Right atrium auricular region (tissue), 2 donors: ENCODE results near the gene SUSD4. TPM values are rescaled to one million over a fixed set of nuclear protein-coding genes. Genes with fewer than 3 reads are reported as not detected.

Experiments
- DNase-seq: peaks from one replicate; pipeline ENCODE4 v3.0.0-alpha.2; 2019; ENCODE audit warnings: low spot score
- H3K27ac ChIP-seq, 2 donors: fragments of 200-600 bp; sonication (generic); 1 replicate in 1 of 2; 2 replicates in 1 of 2; pipeline ENCODE4 v1.5.1; 2016 to 2019
- H3K27me3 ChIP-seq, 2 donors: fragments of 200-600 bp; sonication (generic); one replicate each; pipeline versions ENCODE4 v1.5.1 to v1.6.0; 2017 to 2019
- H3K36me3 ChIP-seq: fragments of 200-600 bp; sonication (generic); one replicate; pipeline ENCODE4 v1.5.1; 2016
- H3K4me1 ChIP-seq, 2 donors: fragments of 200-600 bp; sonication (generic); one replicate each; pipeline versions ENCODE4 v1.5.1 to v1.6.0; 2017 to 2019
- H3K4me3 ChIP-seq, 2 donors: fragments of 200-600 bp; sonication (generic); 1 replicate in 1 of 2; 2 replicates in 1 of 2; pipeline ENCODE4 v1.5.1; 2017 to 2019; ENCODE audit warnings: mild to moderate bottlenecking in 1 of 2, moderate library complexity in 1 of 2
- H3K9me3 ChIP-seq, 2 donors: fragments of 200-600 bp; sonication (generic); one replicate each; pipeline ENCODE4 v1.5.1; 2019
- total RNA-seq, 2 donors: library from RNA; depleted of rRNA; stranded (reverse); fragments of >200 nt; gene quantifications; one replicate each; pipeline ENCODE4 v1.1.0, GENCODE V29; 2016
- TF ChIP-seq, protein P1 (sequence below), 2 donors: fragments of 200-600 bp; sonication (generic); IDR thresholded peaks; one replicate each; pipeline ENCODE4 v1.5.1; 2019; ENCODE audit warnings: antibody characterized with exemption in 2 of 2

SUSD4 gene
- total RNA-seq, 2 donors from 2014 or later, result 8.9 to 17.7 TPM

- Histone ChIP-seq H3K36me3 (no peaks in the 10 kb centered on the region), H3K27ac (no peak overlapping the region), H3K27me3 (no peaks in the 10 kb centered on the region), H3K9me3 (no peaks in the 10 kb centered on the region), H3K4me3 (no peak overlapping the region), H3K4me1 (peaks cover 0 to 3% of the 10 kb centered on the region in 2 donors)
- DNase-seq, result no peak
- TF ChIP-seq, protein P1, sequence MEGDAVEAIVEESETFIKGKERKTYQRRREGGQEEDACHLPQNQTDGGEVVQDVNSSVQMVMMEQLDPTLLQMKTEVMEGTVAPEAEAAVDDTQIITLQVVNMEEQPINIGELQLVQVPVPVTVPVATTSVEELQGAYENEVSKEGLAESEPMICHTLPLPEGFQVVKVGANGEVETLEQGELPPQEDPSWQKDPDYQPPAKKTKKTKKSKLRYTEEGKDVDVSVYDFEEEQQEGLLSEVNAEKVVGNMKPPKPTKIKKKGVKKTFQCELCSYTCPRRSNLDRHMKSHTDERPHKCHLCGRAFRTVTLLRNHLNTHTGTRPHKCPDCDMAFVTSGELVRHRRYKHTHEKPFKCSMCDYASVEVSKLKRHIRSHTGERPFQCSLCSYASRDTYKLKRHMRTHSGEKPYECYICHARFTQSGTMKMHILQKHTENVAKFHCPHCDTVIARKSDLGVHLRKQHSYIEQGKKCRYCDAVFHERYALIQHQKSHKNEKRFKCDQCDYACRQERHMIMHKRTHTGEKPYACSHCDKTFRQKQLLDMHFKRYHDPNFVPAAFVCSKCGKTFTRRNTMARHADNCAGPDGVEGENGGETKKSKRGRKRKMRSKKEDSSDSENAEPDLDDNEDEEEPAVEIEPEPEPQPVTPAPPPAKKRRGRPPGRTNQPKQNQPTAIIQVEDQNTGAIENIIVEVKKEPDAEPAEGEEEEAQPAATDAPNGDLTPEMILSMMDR (IDR thresholded peaks at IDR 0.05), result no peak
These were observed 180.6 kb downstream of the SUSD4 start for GRCh38 chr1:223183268-223183862.

DNA sequence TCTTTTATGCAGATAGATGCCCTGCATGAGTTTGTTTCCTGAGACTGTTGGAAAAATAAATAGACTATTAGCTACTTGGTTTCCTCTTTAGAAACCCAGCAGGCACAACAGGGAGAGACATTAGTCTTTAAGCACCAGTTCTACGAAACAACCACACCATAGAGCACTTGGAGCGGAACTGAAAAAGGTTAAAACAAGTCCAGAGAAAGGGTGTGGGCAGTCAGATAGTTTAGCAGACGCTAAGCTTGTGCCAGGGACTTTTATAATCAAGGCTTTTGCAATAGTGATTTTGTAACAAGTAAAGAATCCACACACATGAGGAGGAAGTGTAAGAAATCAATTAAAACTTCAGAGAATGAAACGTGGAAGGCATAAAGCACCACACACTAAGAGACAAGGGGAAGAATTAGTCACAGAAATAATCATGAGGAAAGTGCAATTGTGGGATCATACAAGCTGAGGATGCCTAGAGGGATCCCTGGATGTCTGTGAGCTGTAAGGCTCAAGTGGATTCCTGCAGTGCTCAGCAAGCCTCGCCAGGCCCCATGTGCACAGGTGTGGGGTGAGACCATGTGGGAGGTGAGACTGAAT is 183.2 kb downstream of the SUSD4 start:
- no peak for DNase-seq
- H3K4me3 ChIP-seq, result no peak overlapping the region
- H3K36me3 ChIP-seq, result no peaks in the 10 kb centered on the region
- peaks cover 0 to 3% of the 10 kb centered on the region in 2 donors for H3K4me1 ChIP-seq
- no peaks in the 10 kb centered on the region for H3K9me3 ChIP-seq
- TF ChIP-seq, protein P1 (IDR thresholded peaks at IDR 0.05), result no peak
- H3K27ac ChIP-seq, result peak overlapping the region; percentile 13 to 14
- H3K27me3 ChIP-seq, result no peaks in the 10 kb centered on the region

DNA sequence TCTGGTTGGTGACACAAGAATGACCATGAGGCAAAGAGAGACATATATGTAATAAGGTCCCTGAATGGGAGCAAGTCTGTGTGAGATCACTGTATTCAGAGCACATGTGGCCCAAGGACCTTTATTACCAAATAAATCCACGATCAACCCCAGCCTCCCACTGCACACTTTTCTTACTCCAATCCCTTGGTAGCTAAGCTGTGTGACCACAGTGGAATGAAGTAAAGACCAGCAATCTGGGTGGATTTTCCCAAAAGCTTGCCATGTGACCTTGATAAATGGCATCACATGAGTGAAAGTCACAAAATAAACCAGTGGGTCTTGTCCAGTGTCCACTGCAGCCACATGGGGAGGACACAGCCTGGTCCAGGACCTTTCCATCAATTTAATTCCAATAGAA is 184.2 kb downstream of the SUSD4 start:
- DNase-seq, result no peak
- no peak overlapping the region for H3K27ac ChIP-seq

DNA sequence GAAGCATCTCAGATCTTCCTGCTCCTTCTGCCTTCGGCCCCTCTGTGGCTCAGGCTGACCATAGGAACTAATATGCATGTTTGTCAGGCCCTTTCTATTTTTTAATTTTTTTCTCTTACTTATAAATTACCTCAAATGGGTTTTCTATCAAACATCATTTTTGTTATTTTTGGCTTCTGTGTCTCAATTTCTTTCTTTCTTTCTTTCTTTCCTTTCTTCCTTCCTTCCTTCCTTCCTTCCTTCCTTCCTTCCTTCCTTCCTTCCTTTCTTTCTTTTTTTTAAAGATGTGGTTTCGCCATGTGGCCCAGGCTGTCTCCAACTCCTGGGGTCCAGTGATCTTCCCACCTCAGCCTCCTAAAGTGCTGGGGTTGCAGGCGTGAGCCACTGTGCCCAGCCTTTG is 184.7 kb downstream of the SUSD4 start:
- TF ChIP-seq, protein P1 (IDR thresholded peaks at IDR 0.05), result no peak
- no peak overlapping the region for H3K4me3 ChIP-seq
- H3K27ac ChIP-seq, result no peak overlapping the region
- H3K4me1 ChIP-seq, result peaks cover 0 to 3% of the 10 kb centered on the region in 2 donors
- no peak for DNase-seq
- H3K36me3 ChIP-seq, result no peaks in the 10 kb centered on the region
- H3K9me3 ChIP-seq, result no peaks in the 10 kb centered on the region
- H3K27me3 ChIP-seq, result no peaks in the 10 kb centered on the region

More for the DNA sequence above, 184.2 kb downstream of the SUSD4 start:
- no peaks in the 10 kb centered on the region for H3K27me3 ChIP-seq
- no peaks in the 10 kb centered on the region for H3K9me3 ChIP-seq
- H3K36me3 ChIP-seq, result no peaks in the 10 kb centered on the region
- TF ChIP-seq, protein P1 (IDR thresholded peaks at IDR 0.05), result no peak
- H3K4me1 ChIP-seq, result peaks cover 0 to 3% of the 10 kb centered on the region in 2 donors
- no peak overlapping the region for H3K4me3 ChIP-seq

DNA sequence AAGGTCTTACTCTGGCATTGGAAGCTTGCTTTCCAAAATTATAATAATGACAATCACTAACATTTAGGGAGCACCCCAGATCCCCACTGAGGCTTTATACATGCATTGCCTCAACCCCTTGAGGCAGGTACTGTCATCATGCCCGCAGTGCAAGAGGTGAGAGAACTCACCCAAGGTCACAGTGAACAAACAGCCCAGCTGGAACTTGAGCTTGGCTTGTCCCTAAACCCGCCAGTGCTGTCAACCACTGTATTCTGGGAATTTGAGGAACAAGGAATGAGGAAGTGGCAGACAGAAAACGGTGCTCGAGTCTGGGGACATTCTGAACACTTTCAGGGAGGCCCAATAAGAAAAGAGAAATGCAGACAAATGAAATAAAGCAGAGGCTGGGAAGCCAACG is 186.3 kb downstream of the SUSD4 start:
- Histone ChIP-seq H3K36me3 (no peaks in the 10 kb centered on the region), H3K27ac (no peak overlapping the region), H3K4me3 (no peak overlapping the region), H3K9me3 (no peaks in the 10 kb centered on the region), H3K4me1 (peaks cover 0 to 3% of the 10 kb centered on the region in 2 donors), H3K27me3 (no peaks in the 10 kb centered on the region)
- peak; percentile 68 for DNase-seq
- TF ChIP-seq, protein P1 (IDR thresholded peaks at IDR 0.05), result no peak
